IPS-18c (cell line): ENCODE data around the gene BABAM2.

Source experiments
- H3K4me3 ChIP-seq: 2 replicates; pipeline ENCODE4 v1.7.0; 2013; ENCODE audit warnings: low read depth, mild to moderate bottlenecking, low read length, moderate library complexity; ENCODE audit not compliant: insufficient read depth
- H3K9me3 ChIP-seq: one replicate; pipeline ENCODE4 v1.6.1; 2013; ENCODE audit warnings: mild to moderate bottlenecking, low read length, moderate library complexity; ENCODE audit not compliant: control insufficient read depth, insufficient read depth

The BABAM2 gene

DNA sequence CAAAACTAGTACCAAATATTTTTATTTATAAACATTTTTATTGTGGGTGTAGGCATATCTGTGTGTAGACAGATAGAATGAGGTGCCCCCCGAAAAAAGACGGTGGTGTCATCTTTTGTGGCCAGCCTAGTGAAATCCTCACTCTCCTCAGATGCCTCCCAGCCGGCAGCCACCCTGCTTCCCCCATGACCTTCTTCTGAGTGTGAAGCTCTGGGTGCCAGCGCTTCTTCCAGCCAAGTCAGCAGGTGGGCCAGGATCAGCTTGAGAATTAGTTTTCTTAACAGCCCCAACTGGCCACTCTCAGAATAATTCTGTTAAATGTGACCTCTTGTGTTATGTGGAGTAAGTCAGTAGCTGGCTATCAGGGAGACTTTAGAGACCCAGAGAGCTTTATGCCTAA is 272.5 kb downstream of the BABAM2 start:
- Histone ChIP-seq H3K9me3 (no peaks in the 10 kb centered on the region), H3K4me3 (no peak overlapping the region)

DNA sequence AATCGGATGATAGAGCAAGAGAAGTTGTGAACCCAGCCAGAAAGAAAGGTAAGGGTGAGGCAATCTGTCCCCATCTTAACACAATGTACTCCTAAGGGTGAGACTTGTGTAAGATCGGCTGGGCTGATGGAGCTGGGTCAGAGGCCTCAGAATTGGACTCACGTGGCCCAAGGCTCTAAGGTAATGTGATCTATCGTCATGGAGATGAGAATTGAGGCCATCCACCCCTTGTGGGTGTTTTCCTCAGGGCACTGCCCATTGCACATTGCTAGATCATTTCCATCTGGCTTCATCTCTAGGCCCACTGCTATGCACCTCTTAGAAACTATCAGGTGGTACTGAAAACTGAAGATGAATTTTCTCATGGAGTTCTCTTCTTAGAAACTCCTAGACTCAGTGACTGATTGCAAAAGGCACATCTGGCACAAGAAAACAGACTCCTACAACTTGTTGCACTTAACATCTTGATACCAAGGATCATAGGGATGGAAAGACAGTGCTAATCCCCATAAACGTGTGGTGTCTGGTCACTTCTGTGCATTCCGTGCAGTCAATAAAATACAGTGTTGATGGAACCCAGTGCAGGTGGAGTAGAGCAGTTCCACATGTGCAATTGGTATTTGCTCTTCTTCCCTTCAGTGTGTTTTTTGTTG is 273.2 kb downstream of the BABAM2 start:
- H3K4me3 ChIP-seq: no peak overlapping the region

DNA sequence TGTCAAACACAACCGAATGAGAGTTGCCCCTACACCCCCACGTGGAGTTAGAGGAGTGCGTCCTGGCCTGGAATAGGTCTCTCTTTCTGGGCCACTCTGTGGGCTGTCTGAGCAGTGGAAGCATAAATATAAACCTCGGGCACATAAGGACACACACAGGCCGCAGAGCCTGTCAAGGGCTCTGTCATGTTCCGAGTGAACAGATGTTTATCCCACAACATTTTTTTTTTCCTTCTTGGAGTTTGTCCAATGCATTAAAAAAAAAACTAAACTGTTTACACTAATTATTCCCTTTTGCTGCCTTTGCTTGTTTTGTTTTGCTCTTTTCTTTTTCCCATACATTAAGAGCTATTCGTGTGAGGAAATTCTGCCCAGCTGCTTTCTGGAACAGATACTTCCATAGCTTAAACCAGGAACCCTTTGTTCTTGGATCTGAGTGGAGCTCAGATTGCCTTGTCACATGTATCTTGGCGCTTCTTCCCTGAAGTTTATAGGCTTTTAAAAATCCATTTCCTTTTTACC is 273.8 kb downstream of the BABAM2 start:
- Histone ChIP-seq H3K4me3 (no peak overlapping the region), H3K9me3 (no peaks in the 10 kb centered on the region)

More for the DNA sequence above, 273.2 kb downstream of the BABAM2 start:
- H3K9me3 ChIP-seq: no peaks in the 10 kb centered on the region

DNA sequence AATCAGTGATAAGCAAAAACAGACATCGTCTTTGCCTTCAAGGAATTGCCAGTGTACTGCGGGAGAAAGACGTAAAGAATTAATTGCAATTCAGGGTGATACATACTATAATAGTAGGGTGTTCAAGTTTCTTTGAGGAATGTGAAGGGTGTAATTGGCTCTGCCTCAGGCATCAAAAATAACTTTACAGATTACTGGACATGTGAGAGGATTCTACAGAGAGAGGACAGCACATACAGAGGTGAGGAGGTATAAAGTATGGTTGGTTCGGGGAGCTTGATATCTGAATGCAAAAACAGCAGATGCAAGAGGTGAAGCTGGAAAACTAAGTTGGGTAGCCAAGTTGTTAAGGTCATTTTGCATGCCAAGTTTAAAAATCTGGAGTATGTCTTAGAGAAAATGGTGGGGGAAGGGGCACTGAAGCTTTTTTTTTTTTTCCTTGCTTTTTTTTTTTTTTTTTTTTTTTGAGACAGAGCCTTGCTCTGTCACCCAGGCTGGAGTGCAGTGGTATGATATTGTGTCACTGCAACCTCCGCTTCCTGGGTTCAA is 274.6 kb downstream of the BABAM2 start:
- Histone ChIP-seq H3K9me3 (no peaks in the 10 kb centered on the region), H3K4me3 (no peak overlapping the region)

DNA sequence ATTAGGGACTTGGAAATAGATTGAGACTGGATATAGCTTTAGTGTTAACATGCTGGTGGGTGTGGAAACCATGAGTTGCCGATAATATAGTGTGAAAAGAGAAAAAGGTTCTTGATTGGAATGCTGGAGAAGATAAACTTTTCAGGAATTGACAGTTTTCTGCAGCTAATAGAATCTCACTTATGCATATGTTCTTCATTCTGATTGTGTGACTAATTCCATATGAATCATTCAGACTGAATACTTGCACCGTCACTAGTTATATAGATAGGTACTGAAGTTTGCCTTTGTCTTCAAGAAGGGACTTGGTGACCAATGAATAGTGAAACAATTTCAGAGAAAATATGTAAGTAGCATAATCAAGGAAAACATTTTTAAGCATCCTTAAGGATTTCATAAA is 276.4 kb downstream of the BABAM2 start:
- Histone ChIP-seq H3K4me3 (no peak overlapping the region), H3K9me3 (no peaks in the 10 kb centered on the region)

DNA sequence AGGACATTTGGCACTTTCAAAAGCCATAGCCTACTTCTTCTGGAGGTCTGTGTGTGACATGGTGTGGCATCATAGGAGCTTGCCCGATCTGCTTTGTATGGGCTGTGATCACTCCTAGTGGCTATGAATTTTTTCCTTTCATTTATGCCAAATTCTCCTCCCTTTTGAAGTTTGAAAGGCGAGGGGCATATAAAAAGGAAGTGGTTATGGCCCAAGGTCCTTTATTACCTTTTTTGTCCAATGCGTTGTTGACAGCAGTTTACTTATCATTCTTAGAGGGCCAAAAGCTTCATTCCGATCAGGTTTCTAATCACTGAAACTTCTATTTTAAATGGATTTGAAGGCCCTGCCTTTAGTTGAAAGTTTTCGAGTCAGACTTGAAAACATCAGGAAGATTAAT is 277.8 kb downstream of the BABAM2 start:
- no peak overlapping the region for H3K4me3 ChIP-seq

DNA sequence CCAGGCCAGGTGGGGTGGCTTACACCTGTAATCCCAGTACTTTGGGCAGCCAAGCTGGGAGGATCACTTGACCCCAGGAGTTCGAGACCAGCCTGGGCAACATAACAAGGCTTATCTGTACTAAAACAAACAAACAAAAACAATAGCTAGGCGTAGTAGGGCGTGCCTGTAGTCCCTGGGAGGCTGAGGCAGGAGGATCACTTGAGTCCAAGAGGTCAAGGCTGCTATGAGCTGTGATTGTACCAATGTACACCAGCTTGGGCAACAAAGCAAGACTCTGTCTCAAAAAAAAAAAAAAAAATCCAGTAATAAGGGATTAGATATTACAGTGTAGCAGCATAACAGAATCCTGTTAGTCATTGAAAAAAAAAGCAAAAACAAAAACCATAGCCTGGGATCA is 279.0 kb downstream of the BABAM2 start:
- Histone ChIP-seq H3K4me3 (no peak overlapping the region), H3K9me3 (no peaks in the 10 kb centered on the region)

More for the DNA sequence above, 277.8 kb downstream of the BABAM2 start:
- H3K9me3 ChIP-seq: no peaks in the 10 kb centered on the region

DNA sequence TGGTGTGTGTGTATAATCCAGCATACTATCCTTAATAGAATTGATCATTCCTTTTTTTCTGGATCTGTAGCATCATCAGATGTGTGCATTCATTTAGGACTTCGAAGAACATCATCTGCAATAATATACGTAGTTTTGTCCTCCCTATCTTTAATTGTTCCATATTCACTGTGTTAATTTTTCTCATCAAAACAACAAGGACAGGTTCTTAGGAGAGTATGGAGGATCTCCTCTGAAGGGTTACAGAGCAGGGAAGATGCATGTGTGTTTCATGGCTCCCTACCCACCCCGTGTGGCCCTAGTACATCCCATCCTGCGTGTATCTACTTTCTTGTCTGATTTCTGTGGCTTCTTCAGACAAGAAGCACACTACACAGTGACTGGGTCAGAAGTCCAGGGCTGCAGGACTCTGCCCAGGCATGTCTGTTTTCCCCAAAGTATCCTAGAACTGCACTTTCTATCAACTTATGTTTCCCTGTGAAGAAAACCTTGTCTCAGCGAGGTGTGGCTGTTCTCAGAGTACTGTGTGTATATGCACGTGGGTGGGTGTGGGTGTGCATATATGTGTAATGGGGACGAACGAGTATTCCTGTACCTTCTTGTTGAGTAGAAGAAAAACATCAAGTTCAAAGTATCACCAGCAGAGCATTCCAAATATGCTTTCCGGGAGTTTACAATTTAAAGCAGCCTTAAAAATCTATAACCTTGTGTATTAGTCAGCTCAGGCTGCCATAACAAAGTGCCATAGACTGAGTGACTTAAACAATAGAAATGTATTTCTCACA is 281.8 kb downstream of the BABAM2 start:
- Histone ChIP-seq H3K4me3 (no peak overlapping the region), H3K9me3 (no peaks in the 10 kb centered on the region)

DNA sequence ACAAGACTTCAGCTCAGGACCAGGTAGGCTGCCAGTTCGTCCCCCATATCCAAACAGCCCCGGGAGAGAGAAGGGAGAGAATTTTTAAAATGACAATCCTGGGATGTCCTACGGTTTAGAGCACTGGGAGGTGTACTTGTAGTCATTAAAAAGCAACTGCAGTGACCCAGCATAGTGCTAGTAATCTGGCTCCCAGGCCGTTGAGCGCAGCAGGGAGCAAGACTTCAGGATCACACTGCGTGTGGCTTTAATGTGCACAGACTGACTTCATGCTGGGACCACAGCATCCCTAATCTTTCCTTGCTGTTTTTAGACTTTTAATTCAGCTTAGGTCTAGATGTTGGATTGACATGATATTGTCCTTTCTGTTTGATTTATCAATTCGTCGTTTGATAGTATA is 282.8 kb downstream of the BABAM2 start:
- no peaks in the 10 kb centered on the region for H3K9me3 ChIP-seq
- H3K4me3 ChIP-seq: no peak overlapping the region

DNA sequence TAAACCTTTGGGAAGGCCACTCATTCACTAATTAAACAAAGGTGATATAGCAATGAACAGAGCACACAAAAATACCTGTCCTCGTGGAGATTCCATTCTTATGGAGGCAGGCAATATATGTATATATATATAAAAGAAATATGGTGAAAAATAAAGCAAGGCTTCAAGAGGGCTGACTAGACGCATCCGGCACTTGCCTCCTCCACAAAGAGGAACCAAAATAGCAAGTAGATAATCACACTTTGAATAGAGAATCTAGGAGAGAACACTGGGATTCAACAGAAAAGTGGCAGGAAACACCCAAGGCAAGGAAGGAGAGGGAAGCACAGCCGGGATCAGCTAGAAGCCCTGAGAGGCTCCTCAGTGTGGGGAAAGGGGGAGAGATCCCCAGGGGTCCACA is 283.7 kb downstream of the BABAM2 start:
- no peaks in the 10 kb centered on the region for H3K9me3 ChIP-seq

DNA sequence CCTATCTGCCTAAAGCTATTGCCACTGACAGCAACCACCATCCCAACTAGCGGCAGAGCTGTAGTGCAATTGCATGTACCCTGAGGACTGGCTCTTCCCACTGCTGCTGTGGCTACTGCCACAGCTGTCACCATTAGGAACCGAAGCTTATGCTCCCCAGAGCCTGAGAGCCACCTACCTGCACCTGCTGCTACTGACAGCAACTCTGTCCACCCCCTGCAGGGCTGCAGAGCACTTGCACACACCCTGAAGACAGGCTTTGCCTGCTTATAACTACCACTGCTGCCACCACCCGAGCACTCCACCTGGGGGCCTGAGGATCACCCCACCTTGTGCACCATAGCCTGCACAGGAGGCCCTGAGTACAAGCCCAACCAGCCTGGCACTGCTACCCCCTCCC is 284.5 kb downstream of the BABAM2 start:
- no peak overlapping the region for H3K4me3 ChIP-seq
- no peaks in the 10 kb centered on the region for H3K9me3 ChIP-seq

More for the DNA sequence above, 283.7 kb downstream of the BABAM2 start:
- no peak overlapping the region for H3K4me3 ChIP-seq

DNA sequence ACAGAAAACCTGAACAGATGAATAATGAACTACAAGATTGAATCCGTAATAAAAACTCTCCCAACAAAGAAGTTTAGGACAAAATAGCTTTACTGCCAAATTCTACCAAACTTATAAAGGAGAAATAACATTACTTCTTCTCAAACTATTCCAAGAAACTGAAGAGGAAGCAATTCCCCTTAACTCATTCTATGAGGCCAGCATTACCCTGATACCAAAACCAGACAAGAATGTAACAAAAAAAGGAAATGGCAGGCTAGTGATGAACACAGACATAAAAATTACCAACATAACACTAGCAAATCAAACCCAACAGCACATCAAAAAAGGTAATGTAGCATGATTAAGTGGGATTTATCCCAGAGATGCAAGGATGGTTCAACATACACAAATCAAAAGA is 288.4 kb downstream of the BABAM2 start:
- H3K4me3 ChIP-seq: no peak overlapping the region
- H3K9me3 ChIP-seq: no peaks in the 10 kb centered on the region

DNA sequence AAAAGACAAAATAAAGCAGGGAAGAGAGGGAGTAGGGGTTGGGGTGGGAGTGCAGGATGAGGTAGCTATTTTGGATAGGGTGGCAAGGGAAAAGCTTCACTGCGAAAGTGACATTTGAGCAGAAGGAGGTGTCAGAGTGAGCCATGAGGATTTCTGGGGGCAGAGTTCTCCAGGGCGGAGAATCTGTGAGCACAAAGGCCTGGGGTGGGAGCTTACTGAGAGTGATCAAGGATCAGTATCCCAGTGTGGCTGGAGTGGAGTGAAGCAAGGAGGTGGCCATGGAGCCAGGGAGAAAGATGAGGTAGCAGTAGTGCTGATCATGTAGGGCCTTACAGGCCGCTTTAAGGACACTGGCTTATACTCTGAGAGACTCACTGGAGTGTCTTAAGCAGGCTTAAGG is 291.3 kb downstream of the BABAM2 start:
- no peaks in the 10 kb centered on the region for H3K9me3 ChIP-seq
- H3K4me3 ChIP-seq: no peak overlapping the region

DNA sequence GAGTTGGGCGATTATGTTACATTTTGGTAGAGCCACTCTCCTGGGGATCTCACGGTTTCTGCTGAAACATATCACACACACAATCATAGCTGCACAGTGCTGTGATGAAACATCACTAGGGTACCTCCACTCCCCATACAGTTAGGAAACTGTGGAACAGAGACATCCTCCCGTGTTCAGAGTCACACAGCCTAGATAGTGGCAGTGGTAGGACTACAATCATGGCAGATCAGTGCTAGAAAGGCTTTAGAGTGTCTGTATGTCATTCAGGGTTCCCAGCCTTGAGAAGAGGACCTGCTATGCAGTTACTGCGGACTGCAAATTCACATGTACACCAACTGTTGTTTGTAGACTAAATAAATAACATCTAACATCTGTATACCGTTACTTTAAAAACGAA is 291.8 kb downstream of the BABAM2 start:
- H3K9me3 ChIP-seq: no peaks in the 10 kb centered on the region
- no peak overlapping the region for H3K4me3 ChIP-seq

DNA sequence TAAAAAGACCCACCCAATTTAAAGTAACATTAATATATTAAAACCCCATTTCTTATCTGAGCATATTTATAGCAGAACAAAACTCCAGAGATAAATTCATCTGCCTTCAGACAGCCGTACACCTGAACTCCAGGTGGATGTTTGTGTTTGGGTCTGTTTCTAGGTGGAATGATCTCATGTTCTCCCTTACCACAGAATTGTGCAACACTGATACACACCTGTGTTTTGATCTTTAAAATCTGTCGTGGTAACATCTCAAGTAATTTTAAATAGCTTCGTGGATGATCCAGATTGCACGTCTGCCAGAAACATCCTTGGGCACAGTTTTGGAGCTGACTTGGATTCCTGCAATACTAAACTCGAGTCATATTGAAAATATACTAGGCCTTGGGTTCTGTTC is 294.6 kb downstream of the BABAM2 start:
- no peak overlapping the region for H3K4me3 ChIP-seq

DNA sequence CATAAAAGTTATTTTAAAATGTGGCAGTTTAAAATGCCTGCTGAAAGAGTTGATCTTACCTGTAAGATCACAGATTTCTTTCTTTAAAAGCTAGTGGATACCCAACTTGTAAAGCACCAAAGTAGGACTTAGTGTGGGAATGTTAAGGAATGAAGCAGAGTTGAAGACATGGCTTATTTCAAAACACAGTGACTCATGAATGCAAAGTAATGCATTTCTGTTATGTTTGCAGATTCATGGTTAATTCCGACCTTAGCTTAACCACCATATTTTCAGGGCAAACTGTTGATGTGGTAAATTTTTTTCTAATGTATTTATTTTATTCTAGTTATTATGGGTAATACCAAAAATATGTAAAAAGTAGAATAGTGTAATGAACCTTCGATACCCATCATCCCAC is 295.4 kb downstream of the BABAM2 start:
- Histone ChIP-seq H3K9me3 (no peaks in the 10 kb centered on the region), H3K4me3 (no peak overlapping the region)

More for the DNA sequence above, 294.6 kb downstream of the BABAM2 start:
- no peaks in the 10 kb centered on the region for H3K9me3 ChIP-seq

DNA sequence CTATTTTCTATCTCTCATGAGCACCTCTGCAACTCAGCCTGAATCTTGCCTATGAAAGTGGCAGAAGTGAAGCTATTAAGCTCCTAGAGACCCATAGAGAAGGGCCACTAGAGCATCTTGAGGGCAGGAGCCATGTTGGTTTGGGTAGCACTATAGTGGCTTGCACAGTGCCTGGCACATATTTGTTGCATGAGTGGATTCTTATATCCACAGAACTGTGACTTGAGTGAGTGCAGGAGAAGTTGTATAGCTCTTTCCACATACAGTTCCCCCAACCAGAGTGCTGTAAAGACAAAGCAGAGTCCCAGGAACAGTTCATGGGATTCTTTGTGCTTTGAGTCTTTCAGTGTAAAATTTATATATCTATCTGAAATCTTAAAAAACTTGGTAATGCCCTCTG is 296.7 kb downstream of the BABAM2 start:
- Histone ChIP-seq H3K9me3 (no peaks in the 10 kb centered on the region), H3K4me3 (no peak overlapping the region)

DNA sequence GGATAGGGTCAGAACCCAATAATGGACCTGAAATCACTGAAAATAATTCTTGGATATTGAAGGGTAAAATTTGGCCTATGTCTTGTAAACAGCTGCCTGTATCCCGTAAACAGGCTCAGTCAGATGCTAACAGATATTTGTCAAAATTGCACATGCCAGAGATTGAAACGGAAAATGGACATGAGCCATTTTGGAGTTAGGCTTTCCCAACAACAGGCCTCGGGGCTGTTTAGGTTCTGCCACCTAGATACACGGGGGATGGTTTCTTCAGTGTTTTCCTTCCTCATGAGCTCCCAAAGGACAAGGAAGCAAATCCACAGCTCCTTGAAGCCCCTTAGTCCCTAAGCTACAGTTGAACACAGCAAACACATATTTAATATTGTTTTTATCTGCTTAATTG is 297.9 kb downstream of the BABAM2 start:
- Histone ChIP-seq H3K9me3 (no peaks in the 10 kb centered on the region), H3K4me3 (no peak overlapping the region)
